ENCODE data around the gene CAP2. TPM values are rescaled to one million over a fixed set of nuclear protein-coding genes. Genes with fewer than 3 reads are reported as not detected.

The CAP2 gene
- total RNA-seq, 2 experiments from 2014 or later, result not detected

- no peaks in the 10 kb centered on the region for H3K36me3 Mint-ChIP-seq (ENCODE audit: low read depth)
- H3K27ac Mint-ChIP-seq, result no peak overlapping the region
- ChIA-PET POLR2A (no interaction called here), CTCF (no interaction called here)
- TF ChIP-seq, protein P1, sequence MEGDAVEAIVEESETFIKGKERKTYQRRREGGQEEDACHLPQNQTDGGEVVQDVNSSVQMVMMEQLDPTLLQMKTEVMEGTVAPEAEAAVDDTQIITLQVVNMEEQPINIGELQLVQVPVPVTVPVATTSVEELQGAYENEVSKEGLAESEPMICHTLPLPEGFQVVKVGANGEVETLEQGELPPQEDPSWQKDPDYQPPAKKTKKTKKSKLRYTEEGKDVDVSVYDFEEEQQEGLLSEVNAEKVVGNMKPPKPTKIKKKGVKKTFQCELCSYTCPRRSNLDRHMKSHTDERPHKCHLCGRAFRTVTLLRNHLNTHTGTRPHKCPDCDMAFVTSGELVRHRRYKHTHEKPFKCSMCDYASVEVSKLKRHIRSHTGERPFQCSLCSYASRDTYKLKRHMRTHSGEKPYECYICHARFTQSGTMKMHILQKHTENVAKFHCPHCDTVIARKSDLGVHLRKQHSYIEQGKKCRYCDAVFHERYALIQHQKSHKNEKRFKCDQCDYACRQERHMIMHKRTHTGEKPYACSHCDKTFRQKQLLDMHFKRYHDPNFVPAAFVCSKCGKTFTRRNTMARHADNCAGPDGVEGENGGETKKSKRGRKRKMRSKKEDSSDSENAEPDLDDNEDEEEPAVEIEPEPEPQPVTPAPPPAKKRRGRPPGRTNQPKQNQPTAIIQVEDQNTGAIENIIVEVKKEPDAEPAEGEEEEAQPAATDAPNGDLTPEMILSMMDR (IDR thresholded peaks at IDR 0.05), result no peak
- H3K4me3 Mint-ChIP-seq, result no peak overlapping the region
- intact Hi-C loops (cut with micrococcal nuclease), result no loop called here
- DNase-seq (no peak), ATAC-seq (no peak)
- H3K27me3 Mint-ChIP-seq, result no peaks in the 10 kb centered on the region
- peaks cover 6% of the 10 kb centered on the region for H3K9me3 Mint-ChIP-seq
- no peaks in the 10 kb centered on the region for H3K4me1 Mint-ChIP-seq (ENCODE audit: low read depth)
Observed at GRCh38 chr6:17365961-17366360, 27.4 kb upstream of the CAP2 start.

DNA sequence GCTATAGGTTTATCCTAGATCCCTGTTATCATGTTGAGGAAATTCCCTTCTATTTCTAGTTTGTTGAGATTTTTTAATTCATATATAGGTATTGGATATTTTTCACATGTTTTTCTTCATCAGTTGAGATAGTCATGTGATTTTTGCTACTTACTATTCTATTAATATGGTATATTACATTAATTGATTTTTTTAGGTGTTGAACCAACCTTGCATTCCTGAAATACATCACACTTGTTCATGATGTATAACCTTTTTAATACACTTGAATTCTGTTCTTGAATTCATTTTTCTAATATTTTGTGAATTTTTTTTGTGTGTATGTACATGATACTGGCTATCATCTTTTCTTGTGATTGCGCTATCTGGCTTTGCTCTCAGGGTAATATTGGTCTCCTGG is 25.5 kb upstream of the CAP2 start:
- CTCF ChIA-PET, result no interaction called here
- Mint-ChIP-seq H3K27ac (no peak overlapping the region), H3K4me1 (ENCODE audit: low read depth) (no peaks in the 10 kb centered on the region), H3K4me3 (no peak overlapping the region), H3K9me3 (peaks cover 6% of the 10 kb centered on the region), H3K27me3 (no peaks in the 10 kb centered on the region), H3K36me3 (ENCODE audit: low read depth) (no peaks in the 10 kb centered on the region)
- TF ChIP-seq, protein P1 (IDR thresholded peaks at IDR 0.05), result no peak
- intact Hi-C loops (cut with micrococcal nuclease), result no loop called here
- DNase-seq (no peak), ATAC-seq (no peak)
- POLR2A ChIA-PET, result no interaction called here

GRCh38 chr6:17381424-17382147 is 11.8 kb upstream of the CAP2 start:
- Mint-ChIP-seq H3K4me3 (no peak overlapping the region), H3K36me3 (ENCODE audit: low read depth) (no peaks in the 10 kb centered on the region), H3K27ac (no peak overlapping the region), H3K9me3 (no peaks in the 10 kb centered on the region), H3K4me1 (ENCODE audit: low read depth) (no peaks in the 10 kb centered on the region), H3K27me3 (no peaks in the 10 kb centered on the region)
- ATAC-seq, result no peak
- intact Hi-C loops (cut with micrococcal nuclease), result no loop called here
- DNase-seq, result no peak
- POLR2A ChIA-PET, result no interaction called here
- CTCF ChIA-PET, result interaction anchor here (0.7 kb wide), 1 partner anchor 82 kb away, joined by 3 read pairs; no protein-coding TSS in a partner anchor
- TF ChIP-seq, protein P1 (IDR thresholded peaks at IDR 0.05), result no peak

DNA sequence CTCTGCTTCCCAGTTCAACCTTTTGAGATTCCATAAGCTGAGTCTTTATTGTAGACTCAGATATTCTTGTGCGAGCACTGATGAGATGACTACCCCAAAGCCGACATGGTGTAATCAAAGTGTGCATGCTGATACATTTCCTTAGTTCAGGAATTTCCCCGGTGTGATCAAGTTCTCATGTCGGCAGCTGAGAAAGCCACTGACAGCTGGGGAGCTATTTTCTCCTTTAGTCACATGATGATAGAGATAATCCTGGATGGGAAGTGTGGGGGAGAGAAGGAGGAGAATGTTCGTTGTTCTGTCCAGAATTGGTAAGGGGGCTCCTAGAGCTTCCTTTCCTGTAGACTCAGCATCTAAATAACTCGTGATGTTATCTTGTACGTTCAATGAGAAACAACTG is 7.7 kb upstream of the CAP2 start:
- Mint-ChIP-seq H3K9me3 (no peaks in the 10 kb centered on the region), H3K27me3 (peaks cover 12% of the 10 kb centered on the region), H3K4me3 (no peak overlapping the region), H3K4me1 (ENCODE audit: low read depth) (no peaks in the 10 kb centered on the region), H3K36me3 (ENCODE audit: low read depth) (no peaks in the 10 kb centered on the region), H3K27ac (no peak overlapping the region)
- DNase-seq (no peak), ATAC-seq (no peak)
- TF ChIP-seq, protein P1 (IDR thresholded peaks at IDR 0.05), result no peak
- intact Hi-C loops (cut with micrococcal nuclease), result no loop called here
- ChIA-PET POLR2A (no interaction called here), CTCF (no interaction called here)

DNA sequence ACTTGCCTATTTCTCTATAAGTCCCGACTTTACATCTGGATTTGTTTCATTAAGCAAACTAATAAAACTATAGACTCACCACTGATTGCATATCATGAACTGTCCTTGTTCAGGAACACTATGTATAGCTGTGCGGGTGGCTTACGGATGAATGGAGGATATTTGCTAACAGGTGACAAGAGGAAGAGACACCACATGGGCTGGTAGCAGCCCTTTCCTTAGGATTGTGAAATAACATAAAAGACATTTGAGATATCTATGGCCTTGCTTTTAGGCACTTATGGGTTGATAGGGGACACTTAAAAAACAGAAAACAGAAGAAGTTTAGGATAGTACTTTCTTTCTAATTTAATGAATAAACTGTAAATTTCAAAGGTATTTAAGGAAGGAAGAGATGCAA is 5.0 kb upstream of the CAP2 start:
- ATAC-seq (no peak), DNase-seq (no peak)
- ChIA-PET POLR2A (no interaction called here), CTCF (no interaction called here)
- Mint-ChIP-seq H3K27ac (no peak overlapping the region), H3K36me3 (ENCODE audit: low read depth) (no peaks in the 10 kb centered on the region), H3K4me3 (no peak overlapping the region), H3K9me3 (no peaks in the 10 kb centered on the region), H3K4me1 (ENCODE audit: low read depth) (no peaks in the 10 kb centered on the region), H3K27me3 (peaks cover 34% of the 10 kb centered on the region)
- intact Hi-C loops (cut with micrococcal nuclease), result no loop called here
- TF ChIP-seq, protein P1 (IDR thresholded peaks at IDR 0.05), result no peak
